ENCODE data around the gene ANP32E. TPM values are rescaled to one million over a fixed set of nuclear protein-coding genes. Genes with fewer than 3 reads are reported as not detected.

The ANP32E gene
- total and polyA plus RNA-seq, 2 of the 8 experiments (the other 6 are each of a cell fraction or from before 2014, with no cell fraction given), result 20.7 to 123 TPM

GRCh38 chr1:150259217-150259616, 23.3 kb upstream of the ANP32E start:
- Histone ChIP-seq H2BK120ac (replicated peaks; ENCODE audit: low read depth, low read length) (no peak overlapping the region), H3K9ac (replicated peaks in 1 of 4; ENCODE audit: extremely low read depth in 1 of 4, low read depth in 3 of 4, low read length in 3 of 4) (peak overlapping the region in 3 of 4 experiments; percentile 31 to 66 (median 49); a peak in 6 of 7 replicates), H3K79me2 (ENCODE audit: control insufficient read depth in 1 of 2, insufficient read depth in 2 of 2, low read length in 2 of 2) (peaks cover 4 to 25% of the 10 kb centered on the region in 2 experiments), H4K20me1 (replicated peaks in 1 of 2; ENCODE audit: control insufficient read depth in 1 of 2, insufficient read depth in 2 of 2, low read length in 2 of 2) (no peaks in the 10 kb centered on the region), H3K18ac (ENCODE audit: extremely low read depth, low read length) (peak overlapping the region; percentile 79; the same call in 1 of the 2 replicates), H3K36me3 (ENCODE audit: control insufficient read depth in 2 of 4, insufficient read depth in 4 of 4, low read length in 3 of 4) (peaks cover 10 to 28% (median 22%) of the 10 kb centered on the region in 4 experiments; a peak in 7 of 8 replicates), H3K56ac (replicated peaks; ENCODE audit: insufficient read length, low read depth, low read length) (peak overlapping the region; percentile 36), H3K4me2 (ENCODE audit: insufficient read depth in 1 of 2, low read depth in 2 of 2, low read length in 2 of 2) (peak overlapping the region; percentile 78 to 99), H3K27ac (ENCODE audit: low read depth, low read length) (no peak overlapping the region), H3K4me3 (ENCODE audit: extremely low read depth in 1 of 4, insufficient read depth in 2 of 4, low read depth in 3 of 4, low read length in 4 of 4) (peak overlapping the region; percentile 70 to 82 (median 80)), H2AFZ (ENCODE audit: low read length) (no peak overlapping the region), H3K4ac (replicated peaks; ENCODE audit: insufficient read length, low read depth, low read length) (peak overlapping the region; percentile 17), H3K79me1 (ENCODE audit: low read depth, low read length) (peaks cover 5% of the 10 kb centered on the region; the same call in 1 of the 2 replicates), H4K8ac (ENCODE audit: extremely low read depth, insufficient read depth, low read length) (no peak overlapping the region), H3K27me3 (replicated peaks in 1 of 4; ENCODE audit: control insufficient read depth in 3 of 4, extremely low read depth in 1 of 4, insufficient read depth in 3 of 4, low read length in 3 of 4) (no peaks in the 10 kb centered on the region), H3K4me1 (replicated peaks in 1 of 4; ENCODE audit: control insufficient read depth in 3 of 4, insufficient read depth in 4 of 4, low read length in 3 of 4) (peaks cover 0 to 20% (median 14%) of the 10 kb centered on the region in 4 experiments; a peak in 6 of 7 replicates), H2BK20ac (ENCODE audit: low read length) (peak overlapping the region; percentile 23; the same call in 1 of the 2 replicates), H3K14ac (ENCODE audit: insufficient read length) (peak overlapping the region; percentile 11), H2AK5ac (ENCODE audit: low read depth, low read length) (no peak overlapping the region), H2BK5ac (ENCODE audit: low read depth, low read length) (peak overlapping the region; percentile 98; the same call in 1 of the 2 replicates), H2BK15ac (ENCODE audit: low read length) (no peak overlapping the region; the same call in 1 of the 2 replicates), H3K9me3 (ENCODE audit: insufficient read depth in 2 of 2, low read depth in 1 of 2, low read length in 1 of 2) (no peaks in the 10 kb centered on the region), H2BK12ac (ENCODE audit: low read depth, low read length) (peak overlapping the region; percentile 94; the same call in 1 of the 2 replicates), H3K23me2 (ENCODE audit: low read depth, low read length) (peaks cover 36% of the 10 kb centered on the region), H4K5ac (ENCODE audit: insufficient read length, low read depth, low read length) (peak overlapping the region; percentile 68), H3K23ac (ENCODE audit: insufficient read length) (no peak overlapping the region), H4K91ac (replicated peaks; ENCODE audit: insufficient read length, low read length) (peak overlapping the region; percentile 75)
- FAIRE-seq (no peak), DNase-seq (ENCODE audit: low read depth in 1 of 2, low spot score in 2 of 2) (no peak)
- WGBS, 2 experiments (ENCODE audit: extremely low coverage in 1 of 2, insufficient coverage in 1 of 2, insufficient read length in 1 of 2, insufficient replicate concordance in 2 of 2, low coverage in 1 of 2, low lambda C conversion rate in 2 of 2, missing lambda C conversion rate in 1 of 2), result 17% methylated on average over 4 of the region's 4 CpGs; no CpG with 5 or more reads in 1 of the 2 experiments
- peak; percentile 47; the same call in 1 of the 2 replicates for TF ChIP-seq MAX (IDR thresholded peaks at IDR 0.05)
- TF ChIP-seq RBBP5 (IDR thresholded peaks at IDR 0.05; ENCODE audit: borderline replicate concordance, low read depth, low read length), result 0 out of 2 replicates have a peak, but pooled peaks have one; percentile 15
- TF ChIP-seq PHF8 (conservative IDR thresholded peaks at IDR 0.05; ENCODE audit: low read depth, low read length), result no peak
- TF ChIP-seq USF2 (IDR thresholded peaks at IDR 0.05; ENCODE audit: low read length), result peak; percentile 29; the same call in 1 of the 2 replicates
- TF ChIP-seq POLR2AphosphoS5 (IDR thresholded peaks at IDR 0.05; ENCODE audit: low read depth, low read length), result 0 out of 2 replicates have a peak, but pooled peaks have one; percentile 27
- 0 out of 4 replicates have a peak, but pooled peaks of 1 of the 2 experiments have one; percentile 22 for TF ChIP-seq SIN3A (conservative IDR thresholded peaks at IDR 0.05 in 1 of 2, IDR thresholded peaks at IDR 0.05 in 1 of 2; ENCODE audit: low read depth in 1 of 2, low read length in 2 of 2)
- TF ChIP-seq ATF3 (IDR thresholded peaks at IDR 0.05; ENCODE audit: insufficient read depth, low read depth, low read length), result no peak
- TF ChIP-seq SAP30 (IDR thresholded peaks at IDR 0.05; ENCODE audit: insufficient read depth, insufficient replicate concordance, low read length), result peak; percentile 31
- ChIA-PET CTCF (ENCODE audit: partially characterized antibody) (interaction anchor here (0.6 to 17.5 kb wide), 2 partner anchors 16 to 38 kb away, joined by 3 to 326 read pairs; partner anchors contain the start of genes APH1A, C1orf54 and CIART), POLR2A (ENCODE audit: partially characterized antibody) (interaction anchor here (0.7 to 19.4 kb wide), 11 partner anchors 9 to 378 kb away, joined by 3 to 535 read pairs (median 4); partner anchors contain the start of genes ANP32E, APH1A, C1orf54 and CIART)

Data from H1 (cell line).